Mesothelial cell of epicardium (in vitro differentiated cells): Measurements from ENCODE around the gene TSTD2. TPM values are rescaled to one million over a fixed set of nuclear protein-coding genes. Genes with fewer than 3 reads are reported as not detected.

ENCODE experiments used
- DNase-seq, 2 experiments: peaks; one replicate each; pipeline ENCODE4 v3.0.0; 2021; ENCODE audit warnings: low spot score in 2 of 2; ENCODE audit not compliant: unreplicated experiment in 2 of 2
- H3K27ac Mint-ChIP-seq: 2 replicates; pipeline ENCODE4 v1.8.0; 2021; ENCODE audit warnings: mixed read lengths
- H3K27me3 Mint-ChIP-seq: 2 replicates; pipeline ENCODE4 v1.8.0; 2021; ENCODE audit warnings: low read depth, mixed read lengths
- H3K36me3 Mint-ChIP-seq: 2 replicates; pipeline ENCODE4 v1.8.0; 2021; ENCODE audit warnings: mixed read lengths
- H3K4me1 Mint-ChIP-seq: 2 replicates; pipeline ENCODE4 v1.8.0; 2021; ENCODE audit warnings: mixed read lengths
- H3K4me3 Mint-ChIP-seq: 2 replicates; pipeline ENCODE4 v1.8.0; 2021; ENCODE audit warnings: mild to moderate bottlenecking, moderate library complexity, mixed read lengths
- H3K9me3 Mint-ChIP-seq: 2 replicates; pipeline ENCODE4 v1.8.0; 2021; ENCODE audit warnings: mixed read lengths
- CTCF ChIP-seq: fragments of 200-600 bp; sonication (generic); IDR thresholded peaks from one replicate; pipeline ENCODE4 v1.5.0; 2021; ENCODE audit warnings: antibody characterized with exemption; ENCODE audit not compliant: unreplicated experiment
- total RNA-seq: library from RNA; stranded (reverse); gene quantifications from 3 replicates; pipeline ENCODE4 v1.2.1, GENCODE V29; 2021

TSTD2 gene
- total RNA-seq, 1 donor from 2014 or later, result 37.9 TPM

- Mint-ChIP-seq H3K27me3 (peaks cover 23% of the 10 kb centered on the region), H3K36me3 (no peaks in the 10 kb centered on the region), H3K27ac (no peak overlapping the region), H3K9me3 (no peaks in the 10 kb centered on the region), H3K4me1 (peaks cover 7% of the 10 kb centered on the region), H3K4me3 (no peak overlapping the region)
- DNase-seq, result no peak
- no peak for TF ChIP-seq CTCF
Observed at GRCh38 chr9:97560851-97561250, 72.3 kb downstream of the TSTD2 start.

- Mint-ChIP-seq H3K36me3 (no peaks in the 10 kb centered on the region), H3K4me1 (peaks cover 7% of the 10 kb centered on the region)
- no peak for DNase-seq
Observed at GRCh38 chr9:97560154-97560553, 73.0 kb downstream of the TSTD2 start.

GRCh38 chr9:97559111-97559514 is 74.1 kb downstream of the TSTD2 start:
- Mint-ChIP-seq H3K27me3 (peaks cover 29% of the 10 kb centered on the region), H3K27ac (no peak overlapping the region), H3K4me3 (no peak overlapping the region), H3K9me3 (no peaks in the 10 kb centered on the region), H3K36me3 (no peaks in the 10 kb centered on the region), H3K4me1 (peaks cover 3% of the 10 kb centered on the region)
- DNase-seq, result no peak
- TF ChIP-seq CTCF, result no peak

More at GRCh38 chr9:97560154-97560553, 73.0 kb downstream of the TSTD2 start:
- TF ChIP-seq CTCF, result no peak
- Mint-ChIP-seq H3K27me3 (peaks cover 23% of the 10 kb centered on the region), H3K27ac (no peak overlapping the region), H3K4me3 (no peak overlapping the region), H3K9me3 (no peaks in the 10 kb centered on the region)

GRCh38 chr9:97558701-97559101 is 74.5 kb downstream of the TSTD2 start:
- DNase-seq, result no peak
- Mint-ChIP-seq H3K27me3 (peaks cover 33% of the 10 kb centered on the region), H3K9me3 (no peaks in the 10 kb centered on the region), H3K4me3 (no peak overlapping the region), H3K27ac (no peak overlapping the region), H3K36me3 (no peaks in the 10 kb centered on the region), H3K4me1 (no peaks in the 10 kb centered on the region)
- TF ChIP-seq CTCF, result no peak

- no peak overlapping the region for H3K27ac Mint-ChIP-seq
- TF ChIP-seq CTCF, result no peak
- H3K4me1 Mint-ChIP-seq, result no peaks in the 10 kb centered on the region
- no peak for DNase-seq
- H3K27me3 Mint-ChIP-seq, result peaks cover 41% of the 10 kb centered on the region
- H3K36me3 Mint-ChIP-seq, result no peaks in the 10 kb centered on the region
- H3K9me3 Mint-ChIP-seq, result no peaks in the 10 kb centered on the region
- no peak overlapping the region for H3K4me3 Mint-ChIP-seq
Observed at GRCh38 chr9:97557606-97558095, 75.5 kb downstream of the TSTD2 start.
